ENCODE data around the gene BMPR1B.

BMPR1B gene

DNA sequence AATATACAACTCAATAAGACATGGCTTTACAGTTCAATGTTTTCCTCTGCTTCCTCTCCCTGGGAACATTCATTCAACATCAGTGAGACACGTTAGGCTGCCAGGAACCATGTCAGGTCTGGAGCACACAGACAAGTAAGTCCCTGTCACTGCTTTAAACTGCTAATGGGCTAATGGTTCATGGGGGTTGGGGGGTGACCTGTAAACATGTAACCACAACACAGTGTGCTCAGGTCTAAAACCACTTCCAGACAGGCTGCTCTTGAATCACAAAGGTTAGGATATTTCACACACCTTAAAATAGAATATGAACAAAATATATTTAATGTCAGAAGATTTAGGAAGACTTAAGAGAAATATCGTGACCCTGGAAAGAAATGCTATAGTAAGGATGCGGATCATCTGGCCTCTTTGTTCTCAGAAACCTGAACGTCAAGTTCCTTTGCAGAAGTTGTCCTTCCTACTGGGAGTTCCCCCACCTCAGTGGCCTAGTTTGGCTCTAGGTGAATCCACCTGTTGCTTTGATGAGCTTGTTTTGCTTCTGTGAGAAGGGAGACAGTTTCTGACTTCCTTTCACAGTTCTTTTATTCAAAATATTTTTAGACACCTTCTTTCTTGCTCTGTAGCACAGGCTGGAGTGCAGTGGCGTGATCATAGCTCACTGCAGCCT is 431.1 kb downstream of the BMPR1B start:
- no peak for DNase-seq (ENCODE audit: low read depth)

DNA sequence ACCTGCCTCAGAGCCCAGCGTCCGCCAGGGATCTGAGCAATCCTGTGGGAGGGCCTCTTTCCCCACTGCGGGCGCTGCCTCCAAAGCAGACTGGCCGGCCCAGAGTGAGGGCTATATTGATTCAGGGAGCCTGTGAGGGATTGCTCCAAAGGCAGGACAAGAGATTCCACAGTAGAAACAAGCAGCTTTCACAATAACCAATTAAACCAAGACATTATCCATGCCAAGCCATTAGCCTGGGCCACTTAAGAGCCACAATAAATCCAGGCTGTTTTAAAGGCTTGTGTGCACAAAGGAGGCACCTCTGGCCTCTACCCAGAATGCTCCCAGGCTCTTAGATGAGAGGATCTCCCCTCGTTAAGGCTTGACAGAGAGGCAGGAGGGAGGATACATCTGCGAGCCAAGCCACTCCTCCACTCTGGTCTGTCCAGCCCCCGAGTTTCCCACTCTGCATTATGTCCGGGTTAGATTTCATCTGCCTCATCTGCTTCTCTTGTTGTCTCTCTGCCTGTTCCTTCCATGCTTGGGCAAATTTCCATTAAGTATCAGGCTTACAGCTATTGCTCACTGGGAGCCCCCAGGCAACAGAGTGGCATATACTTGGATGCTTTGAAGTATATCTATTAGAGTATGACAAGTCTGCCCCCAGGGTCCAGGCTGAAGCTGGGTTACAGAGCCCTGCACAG is 433.1 kb downstream of the BMPR1B start:
- no peak for DNase-seq (ENCODE audit: low read depth)

DNA sequence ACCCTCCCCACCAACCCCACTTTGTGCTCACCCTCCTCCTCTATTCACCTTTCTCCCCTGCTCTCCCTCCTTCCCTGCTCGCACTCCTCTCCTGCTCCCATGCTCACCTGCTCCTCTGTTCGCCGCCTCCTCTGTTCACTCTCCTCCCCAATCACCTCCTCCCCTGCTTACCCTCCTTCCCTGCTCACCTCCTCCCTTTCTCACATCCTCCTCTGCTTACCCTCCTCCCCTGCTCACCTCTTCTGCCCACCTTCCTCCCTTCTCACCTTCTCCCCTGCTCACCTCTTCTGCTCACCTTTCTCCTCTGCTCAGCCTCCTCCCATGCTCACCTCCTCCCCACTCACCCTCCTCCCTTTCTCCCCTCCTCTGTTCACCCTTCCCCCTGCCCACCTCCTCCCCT is 433.8 kb downstream of the BMPR1B start:
- DNase-seq (ENCODE audit: low read depth), result no peak

DNA sequence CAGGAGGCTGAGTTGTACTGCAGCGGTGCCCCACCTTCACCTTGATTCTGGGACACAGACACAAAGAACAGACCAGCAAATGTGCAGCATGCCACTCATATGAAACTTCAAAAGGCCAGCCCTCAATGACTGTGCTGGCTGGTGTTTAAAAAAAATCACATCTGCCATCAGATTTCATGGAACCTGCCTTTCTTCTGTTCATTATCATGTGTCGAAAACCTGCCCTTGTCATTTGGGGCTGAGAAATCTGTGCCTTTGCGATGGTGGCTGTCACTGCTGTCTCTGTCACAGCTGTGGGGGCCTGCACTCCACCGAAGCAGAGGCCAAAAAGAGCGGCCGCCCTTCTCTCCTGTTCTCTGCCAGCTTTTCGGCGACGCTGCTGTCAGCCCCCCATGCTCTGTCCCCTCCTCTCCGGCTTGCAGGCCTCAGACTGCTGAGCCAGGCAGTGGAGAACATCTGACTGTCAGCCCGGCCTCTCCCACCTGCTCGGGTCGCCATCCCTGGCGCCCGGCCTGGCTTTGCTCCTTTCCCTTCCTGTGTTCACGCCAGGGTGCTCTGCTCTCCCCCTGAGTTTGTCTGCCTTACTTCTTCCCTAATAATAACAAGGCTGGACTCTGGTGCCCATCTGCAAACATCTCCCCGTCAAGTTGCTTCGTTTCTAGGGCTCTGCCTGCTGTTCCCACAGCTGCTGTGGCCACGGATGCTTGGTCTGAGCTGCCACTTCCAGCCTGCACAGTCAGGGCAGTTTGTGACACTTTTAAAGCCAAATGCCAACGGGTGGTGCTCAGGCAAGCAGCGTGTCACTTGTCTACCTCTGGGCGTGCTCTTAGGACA is 435.9 kb downstream of the BMPR1B start:
- no peak for DNase-seq (ENCODE audit: low read depth)

DNA sequence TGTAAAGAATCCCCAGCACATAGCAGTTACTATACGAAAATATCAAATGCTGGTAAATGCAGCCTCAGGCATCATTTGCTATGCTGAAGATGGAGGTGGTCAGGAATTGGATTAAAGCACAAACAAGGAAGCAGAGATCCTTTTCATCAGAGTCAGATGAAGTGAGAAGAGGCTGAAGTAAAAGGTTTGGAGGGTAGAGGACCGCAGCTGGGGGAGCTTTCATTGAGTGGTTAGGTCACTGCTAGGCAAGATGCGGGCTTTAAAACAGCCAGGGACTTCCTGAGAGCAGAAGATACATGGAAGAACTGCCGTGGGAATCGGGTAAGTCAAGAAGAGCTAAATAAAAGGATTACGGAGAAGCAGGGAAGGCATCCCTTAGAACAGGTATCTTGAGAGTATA is 439.6 kb downstream of the BMPR1B start:
- DNase-seq (ENCODE audit: low read depth), result no peak

DNA sequence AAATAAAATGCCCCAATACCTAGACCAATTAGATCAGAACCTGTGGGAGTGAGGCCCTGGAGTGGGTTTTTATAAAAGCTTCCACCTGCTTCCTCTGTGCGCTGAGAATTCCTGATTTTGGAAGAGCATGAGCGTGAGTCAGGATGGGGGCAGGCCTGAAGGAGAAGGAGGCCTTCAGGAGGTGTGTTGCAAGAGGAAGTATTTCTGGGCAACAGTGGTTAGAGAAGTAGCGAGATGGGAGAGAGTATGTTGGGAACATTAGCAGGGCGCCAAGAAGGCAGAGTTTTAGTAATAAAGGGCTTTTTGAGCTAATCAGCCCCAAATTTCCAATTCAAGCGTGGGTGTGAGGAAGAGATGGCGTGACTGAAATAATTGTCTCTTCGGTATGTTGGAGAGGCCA is 441.2 kb downstream of the BMPR1B start:
- DNase-seq (ENCODE audit: low read depth), result no peak

DNA sequence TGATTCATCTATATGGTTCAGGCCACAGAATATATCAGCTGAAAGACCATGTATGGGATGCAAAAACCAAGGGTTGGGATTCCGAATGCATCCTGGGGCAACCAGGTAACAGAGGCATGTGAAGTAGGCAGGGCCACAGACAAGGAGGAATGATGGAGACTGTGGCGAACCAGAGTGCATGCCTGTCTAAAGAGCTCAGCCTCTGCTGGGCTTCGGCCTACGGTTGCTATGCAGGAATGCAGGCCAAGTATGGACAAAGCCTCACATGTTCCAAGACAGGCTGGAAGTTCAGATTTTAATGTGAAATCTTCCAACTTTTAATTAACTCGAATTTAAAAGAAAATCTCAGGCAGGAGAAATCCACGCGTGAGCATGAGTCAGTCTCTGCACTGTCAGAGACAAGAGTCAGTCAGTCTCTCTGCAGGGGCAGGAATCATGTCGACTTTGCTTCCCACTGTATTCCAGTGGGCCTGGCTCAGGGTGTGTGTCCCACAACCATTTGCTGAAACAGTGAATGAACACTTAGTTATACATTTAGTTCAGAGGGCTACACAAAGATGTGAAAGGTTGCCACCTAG is 446.6 kb downstream of the BMPR1B start:
- DNase-seq (ENCODE audit: low read depth), result no peak

DNA sequence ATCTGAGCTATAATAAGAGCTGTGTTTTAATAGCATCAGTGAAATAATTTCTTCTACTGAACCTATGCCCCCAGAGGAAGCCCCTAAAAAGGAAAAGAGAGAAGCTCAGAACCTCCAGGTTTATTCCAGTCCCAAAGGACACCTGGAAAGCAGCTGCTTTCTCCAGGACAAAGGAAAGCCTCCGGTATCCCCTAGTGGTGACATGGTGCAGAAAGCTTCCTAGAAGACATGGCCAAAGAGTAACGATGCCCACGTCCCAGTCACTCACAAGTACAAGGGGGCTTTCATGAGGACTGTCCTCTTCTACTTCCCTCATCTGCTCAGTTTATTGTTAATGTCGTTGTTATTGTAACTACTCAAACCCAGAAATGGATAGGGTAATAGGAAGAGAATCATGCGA is 447.1 kb downstream of the BMPR1B start:
- DNase-seq (ENCODE audit: low read depth), result no peak
